ENCODE measurements around the gene EMX1. TPM values are rescaled to one million over a fixed set of nuclear protein-coding genes. Genes with fewer than 3 reads are reported as not detected.

Gene EMX1
- total and polyA plus RNA-seq, 4 donors, result 0.28 to 0.43 (median 0.39) TPM; not detected in 1

DNA sequence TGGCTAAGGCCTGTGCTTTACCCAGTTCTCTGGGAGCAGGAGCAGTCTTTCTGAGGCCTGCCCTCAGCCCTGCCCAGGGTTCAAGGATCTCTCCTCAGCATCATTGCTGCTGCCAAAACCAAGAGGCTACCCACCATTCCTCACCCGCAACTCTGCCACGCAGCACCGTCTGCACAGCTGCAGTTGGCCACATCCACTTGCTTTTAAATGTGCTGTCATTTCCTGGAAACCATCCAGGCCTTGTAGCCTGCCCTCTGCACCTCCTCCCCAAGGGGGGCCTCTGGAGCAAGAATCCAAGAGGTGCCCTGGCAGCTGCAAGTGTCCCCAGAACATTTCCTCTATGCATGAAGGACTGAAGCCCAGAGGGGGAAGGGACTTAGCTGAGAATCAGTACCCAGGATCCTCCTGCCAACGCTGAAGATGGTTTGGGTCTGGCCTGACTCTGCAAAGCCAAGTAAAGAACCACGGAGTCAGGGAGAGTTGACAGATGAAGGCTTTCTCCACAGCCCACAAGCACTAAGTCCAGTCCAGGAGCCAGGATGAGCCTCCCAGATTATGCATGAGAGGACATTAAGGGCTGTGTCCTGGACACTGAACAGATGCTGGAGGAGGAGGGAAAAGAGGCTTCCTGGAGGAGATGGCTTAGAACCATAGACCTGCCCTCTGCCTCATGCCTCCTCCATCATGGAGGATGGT, 14.9 kb downstream of the EMX1 start:
- peaks cover 8% of the 10 kb centered on the region for H3K36me3 ChIP-seq (ENCODE audit: control insufficient read depth, insufficient read depth, low read length)
- peaks cover 3% of the 10 kb centered on the region for H3K4me1 ChIP-seq (ENCODE audit: control insufficient read depth, insufficient read depth, low read length)
- no peaks in the 10 kb centered on the region for H3K9me3 ChIP-seq (ENCODE audit: control insufficient read depth, insufficient read depth, low read length)
- no peak overlapping the region for H3K4me3 ChIP-seq (ENCODE audit: low read depth, low read length)
- no peak for DNase-seq (ENCODE audit: low read depth in 4 of 6, low spot score in 6 of 6)
- no peak overlapping the region for H3K27ac ChIP-seq (ENCODE audit: low read depth, low read length)
- WGBS (ENCODE audit: insufficient coverage), result 55% methylated on average over 4 of the region's 5 CpGs
- H3K27me3 ChIP-seq (ENCODE audit: control insufficient read depth, insufficient read depth, low read length), result peaks cover 34% of the 10 kb centered on the region

- Histone ChIP-seq H3K27me3 (ENCODE audit: control insufficient read depth, insufficient read depth, low read length) (peaks cover 28% of the 10 kb centered on the region), H3K9me3 (ENCODE audit: control insufficient read depth, insufficient read depth, low read length) (no peaks in the 10 kb centered on the region), H3K4me1 (ENCODE audit: control insufficient read depth, insufficient read depth, low read length) (peaks cover 3% of the 10 kb centered on the region), H3K27ac (ENCODE audit: low read depth, low read length) (no peak overlapping the region), H3K36me3 (ENCODE audit: control insufficient read depth, insufficient read depth, low read length) (peaks cover 11% of the 10 kb centered on the region), H3K4me3 (ENCODE audit: low read depth, low read length) (no peak overlapping the region)
- 95% methylated on average over 3 of the region's 4 CpGs for WGBS (ENCODE audit: insufficient coverage)
- no peak for DNase-seq (ENCODE audit: low read depth in 4 of 6, low spot score in 6 of 6)
Observed at GRCh38 chr2:72932805-72933204, 15.5 kb downstream of the EMX1 start.

GRCh38 chr2:72933207-72933606, 15.9 kb downstream of the EMX1 start:
- H3K27ac ChIP-seq (ENCODE audit: low read depth, low read length), result no peak overlapping the region
- peaks cover 26% of the 10 kb centered on the region for H3K27me3 ChIP-seq (ENCODE audit: control insufficient read depth, insufficient read depth, low read length)
- H3K4me3 ChIP-seq (ENCODE audit: low read depth, low read length), result no peak overlapping the region
- WGBS (ENCODE audit: insufficient coverage), result 72% methylated on average over 2 of the region's 5 CpGs
- peaks cover 11% of the 10 kb centered on the region for H3K36me3 ChIP-seq (ENCODE audit: control insufficient read depth, insufficient read depth, low read length)
- H3K4me1 ChIP-seq (ENCODE audit: control insufficient read depth, insufficient read depth, low read length), result peaks cover 3% of the 10 kb centered on the region
- no peak for DNase-seq (ENCODE audit: low read depth in 4 of 6, low spot score in 6 of 6)
- no peaks in the 10 kb centered on the region for H3K9me3 ChIP-seq (ENCODE audit: control insufficient read depth, insufficient read depth, low read length)

DNA sequence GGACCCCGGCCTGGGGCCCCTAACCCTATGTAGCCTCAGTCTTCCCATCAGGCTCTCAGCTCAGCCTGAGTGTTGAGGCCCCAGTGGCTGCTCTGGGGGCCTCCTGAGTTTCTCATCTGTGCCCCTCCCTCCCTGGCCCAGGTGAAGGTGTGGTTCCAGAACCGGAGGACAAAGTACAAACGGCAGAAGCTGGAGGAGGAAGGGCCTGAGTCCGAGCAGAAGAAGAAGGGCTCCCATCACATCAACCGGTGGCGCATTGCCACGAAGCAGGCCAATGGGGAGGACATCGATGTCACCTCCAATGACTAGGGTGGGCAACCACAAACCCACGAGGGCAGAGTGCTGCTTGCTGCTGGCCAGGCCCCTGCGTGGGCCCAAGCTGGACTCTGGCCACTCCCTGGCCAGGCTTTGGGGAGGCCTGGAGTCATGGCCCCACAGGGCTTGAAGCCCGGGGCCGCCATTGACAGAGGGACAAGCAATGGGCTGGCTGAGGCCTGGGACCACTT, 16.4 kb downstream of the EMX1 start:
- no peak overlapping the region for H3K4me3 ChIP-seq (ENCODE audit: low read depth, low read length)
- peaks cover 15% of the 10 kb centered on the region for H3K36me3 ChIP-seq (ENCODE audit: control insufficient read depth, insufficient read depth, low read length)
- DNase-seq (ENCODE audit: low read depth in 4 of 6, low spot score in 6 of 6), result no peak
- peaks cover 22% of the 10 kb centered on the region for H3K27me3 ChIP-seq (ENCODE audit: control insufficient read depth, insufficient read depth, low read length)
- WGBS (ENCODE audit: insufficient coverage), result 91% methylated on average over 11 of the region's 12 CpGs
- no peaks in the 10 kb centered on the region for H3K9me3 ChIP-seq (ENCODE audit: control insufficient read depth, insufficient read depth, low read length)
- peaks cover 3% of the 10 kb centered on the region for H3K4me1 ChIP-seq (ENCODE audit: control insufficient read depth, insufficient read depth, low read length)
- no peak overlapping the region for H3K27ac ChIP-seq (ENCODE audit: low read depth, low read length)

DNA sequence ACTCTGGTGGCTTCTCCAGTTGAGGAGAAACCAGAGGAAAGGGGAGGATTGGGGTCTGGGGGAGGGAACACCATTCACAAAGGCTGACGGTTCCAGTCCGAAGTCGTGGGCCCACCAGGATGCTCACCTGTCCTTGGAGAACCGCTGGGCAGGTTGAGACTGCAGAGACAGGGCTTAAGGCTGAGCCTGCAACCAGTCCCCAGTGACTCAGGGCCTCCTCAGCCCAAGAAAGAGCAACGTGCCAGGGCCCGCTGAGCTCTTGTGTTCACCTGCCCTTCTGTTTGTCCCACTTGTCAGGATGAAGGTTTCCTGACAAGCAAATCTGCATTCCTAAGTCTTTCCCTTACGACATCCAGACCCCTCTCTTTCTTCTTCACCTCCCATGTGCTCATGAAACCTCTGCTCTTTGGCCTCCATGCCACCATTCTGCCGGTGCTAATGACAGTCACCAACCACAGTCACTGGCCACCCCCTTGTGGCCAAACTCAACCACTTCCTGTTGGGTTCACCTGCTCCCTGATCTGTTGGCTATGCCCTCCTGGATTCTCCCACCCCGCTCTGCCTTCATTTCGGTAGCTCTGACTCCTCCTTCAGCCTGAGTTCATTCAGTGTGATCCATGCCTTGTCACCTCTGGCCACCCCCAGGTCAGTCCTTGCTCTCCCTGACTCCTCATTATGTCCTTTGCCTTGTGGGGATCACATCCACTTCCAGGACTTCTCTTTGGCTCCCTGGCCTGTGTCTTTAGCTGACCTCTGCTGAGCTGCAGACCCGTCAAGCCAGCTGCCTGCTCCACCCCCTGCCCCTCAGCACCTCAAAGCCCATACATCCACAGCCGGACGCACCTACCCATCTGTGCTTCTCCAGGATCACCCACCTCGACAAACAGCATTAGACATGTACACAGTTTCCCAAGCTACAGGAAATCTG, 17.6 kb downstream of the EMX1 start:
- peaks cover 16% of the 10 kb centered on the region for H3K36me3 ChIP-seq (ENCODE audit: control insufficient read depth, insufficient read depth, low read length)
- no peak overlapping the region for H3K27ac ChIP-seq (ENCODE audit: low read depth, low read length)
- DNase-seq (ENCODE audit: low read depth in 4 of 6, low spot score in 6 of 6), result no peak
- WGBS (ENCODE audit: insufficient coverage), result 82% methylated on average over 14 of the region's 14 CpGs
- H3K27me3 ChIP-seq (ENCODE audit: control insufficient read depth, insufficient read depth, low read length), result peaks cover 12% of the 10 kb centered on the region
- no peaks in the 10 kb centered on the region for H3K9me3 ChIP-seq (ENCODE audit: control insufficient read depth, insufficient read depth, low read length)
- no peak overlapping the region for H3K4me3 ChIP-seq (ENCODE audit: low read depth, low read length)
- peaks cover 3% of the 10 kb centered on the region for H3K4me1 ChIP-seq (ENCODE audit: control insufficient read depth, insufficient read depth, low read length)

GRCh38 chr2:72935611-72935957, 18.3 kb downstream of the EMX1 start:
- H3K27ac ChIP-seq (ENCODE audit: low read depth, low read length), result no peak overlapping the region
- 100% methylated on average over 1 of the region's 2 CpGs for WGBS (ENCODE audit: insufficient coverage)

GRCh38 chr2:72936660-72937355, 19.5 kb downstream of the EMX1 start:
- no peak overlapping the region for H3K27ac ChIP-seq (ENCODE audit: low read depth, low read length)
- H3K4me3 ChIP-seq (ENCODE audit: low read depth, low read length), result no peak overlapping the region
- WGBS (ENCODE audit: insufficient coverage), result 68% methylated on average over 19 of the region's 19 CpGs
- no peaks in the 10 kb centered on the region for H3K9me3 ChIP-seq (ENCODE audit: control insufficient read depth, insufficient read depth, low read length)
- DNase-seq (ENCODE audit: low read depth in 4 of 6, low spot score in 6 of 6), result peak in 1 of 6 donors; percentile 90
- H3K27me3 ChIP-seq (ENCODE audit: control insufficient read depth, insufficient read depth, low read length), result peaks cover 2% of the 10 kb centered on the region
- H3K36me3 ChIP-seq (ENCODE audit: control insufficient read depth, insufficient read depth, low read length), result peaks cover 23% of the 10 kb centered on the region
- H3K4me1 ChIP-seq (ENCODE audit: control insufficient read depth, insufficient read depth, low read length), result peaks cover 5% of the 10 kb centered on the region

More at GRCh38 chr2:72935611-72935957, 18.3 kb downstream of the EMX1 start:
- H3K9me3 ChIP-seq (ENCODE audit: control insufficient read depth, insufficient read depth, low read length), result no peaks in the 10 kb centered on the region
- DNase-seq (ENCODE audit: low read depth in 4 of 6, low spot score in 6 of 6), result no peak
- peaks cover 3% of the 10 kb centered on the region for H3K4me1 ChIP-seq (ENCODE audit: control insufficient read depth, insufficient read depth, low read length)
- peaks cover 18% of the 10 kb centered on the region for H3K36me3 ChIP-seq (ENCODE audit: control insufficient read depth, insufficient read depth, low read length)
- H3K27me3 ChIP-seq (ENCODE audit: control insufficient read depth, insufficient read depth, low read length), result peaks cover 7% of the 10 kb centered on the region
- H3K4me3 ChIP-seq (ENCODE audit: low read depth, low read length), result no peak overlapping the region

GRCh38 chr2:72937356-72937669, 20.0 kb downstream of the EMX1 start:
- H3K4me1 ChIP-seq (ENCODE audit: control insufficient read depth, insufficient read depth, low read length), result peaks cover 5% of the 10 kb centered on the region
- no peaks in the 10 kb centered on the region for H3K9me3 ChIP-seq (ENCODE audit: control insufficient read depth, insufficient read depth, low read length)
- peaks cover 2% of the 10 kb centered on the region for H3K27me3 ChIP-seq (ENCODE audit: control insufficient read depth, insufficient read depth, low read length)
- peaks cover 28% of the 10 kb centered on the region for H3K36me3 ChIP-seq (ENCODE audit: control insufficient read depth, insufficient read depth, low read length)
- no peak overlapping the region for H3K4me3 ChIP-seq (ENCODE audit: low read depth, low read length)
- no peak overlapping the region for H3K27ac ChIP-seq (ENCODE audit: low read depth, low read length)
- peak in 1 of 6 donors; percentile 92 for DNase-seq (ENCODE audit: low read depth in 4 of 6, low spot score in 6 of 6)
- WGBS (ENCODE audit: insufficient coverage), result 77% methylated on average over 15 of the region's 15 CpGs

GRCh38 chr2:72938455-72938854, 21.1 kb downstream of the EMX1 start:
- no peak overlapping the region for H3K27ac ChIP-seq (ENCODE audit: low read depth, low read length)
- peaks cover 5% of the 10 kb centered on the region for H3K4me1 ChIP-seq (ENCODE audit: control insufficient read depth, insufficient read depth, low read length)
- H3K36me3 ChIP-seq (ENCODE audit: control insufficient read depth, insufficient read depth, low read length), result peaks cover 37% of the 10 kb centered on the region
- no peak overlapping the region for H3K4me3 ChIP-seq (ENCODE audit: low read depth, low read length)
- no peaks in the 10 kb centered on the region for H3K9me3 ChIP-seq (ENCODE audit: control insufficient read depth, insufficient read depth, low read length)
- 96% methylated on average over 4 of the region's 5 CpGs for WGBS (ENCODE audit: insufficient coverage)
- no peak for DNase-seq (ENCODE audit: low read depth in 4 of 6, low spot score in 6 of 6)
- peaks cover 2% of the 10 kb centered on the region for H3K27me3 ChIP-seq (ENCODE audit: control insufficient read depth, insufficient read depth, low read length)

All from spinal cord (tissue), 10 donors.